Panc1 (cell line): Measurements from ENCODE around the gene TALDO1. TPM values are rescaled to one million over a fixed set of nuclear protein-coding genes. Genes with fewer than 3 reads are reported as not detected.

ENCODE experiments used
- ATAC-seq: fragments of 200-7000 bp; cut with Tn5 transposase; 2 replicates; pipeline ENCODE4 v1.9.1; 2020; ENCODE audit warnings: mild to moderate bottlenecking, moderate library complexity
- BruUV-seq: library from RNA; stranded (reverse); fragments of 400-500 nt; replicated peaks from 2 replicates; lab custom pipeline; 2021; lab: Mats Ljungman, UMichigan
- CTCF ChIA-PET: fragments of 300-600 bp; sonication (Branson Sonifier 250); formaldehyde crosslinking; loops from one replicate; lab custom pipeline; 2022; ENCODE audit warnings: antibody characterized with exemption; lab: Charles Lee
- POLR2A ChIA-PET: fragments of 300-600 bp; sonication (Branson Sonifier 250); formaldehyde crosslinking; loops from one replicate; lab custom pipeline; 2022; ENCODE audit warnings: antibody characterized with exemption; lab: Charles Lee
- DNase-seq: peaks from one replicate; pipeline ENCODE4 v3.0.0-alpha.2; 2010; ENCODE audit warnings: low read depth, low spot score
- H3K27ac ChIP-seq: 2 replicates; pipeline ENCODE4 v1.5.1; 2011; ENCODE audit warnings: mild to moderate bottlenecking, low read length, inconsistent platforms
- H3K27me3 ChIP-seq: fragments of 200-500 bp; sonication (Bioruptor generic); 2 replicates; pipeline ENCODE4 v1.6.0; 2014; ENCODE audit warnings: low read length, inconsistent platforms; ENCODE audit not compliant: control insufficient read depth, insufficient read depth
- H3K36me3 ChIP-seq: fragments of 200-500 bp; sonication (Bioruptor generic); 2 replicates; pipeline ENCODE4 v1.5.1; 2014; ENCODE audit warnings: inconsistent platforms, mild to moderate bottlenecking, low read length, moderate library complexity; ENCODE audit not compliant: control insufficient read depth, insufficient read depth
- H3K4me1 ChIP-seq: 2 replicates; pipeline ENCODE4 v1.5.1; 2011; ENCODE audit warnings: inconsistent platforms, mild to moderate bottlenecking, low read length, moderate library complexity; ENCODE audit not compliant: control insufficient read depth, insufficient read depth
- H3K4me3 ChIP-seq, 2 experiments: 2 replicates each; pipeline ENCODE4 v1.5.1; 2011 to 2012; ENCODE audit warnings: low read depth in 2 of 2, low read length in 2 of 2, mild to moderate bottlenecking in 2 of 2, inconsistent platforms in 1 of 2, moderate library complexity in 1 of 2
- H3K9me3 ChIP-seq: fragments of 200-500 bp; sonication (Bioruptor generic); 2 replicates; pipeline ENCODE4 v1.5.1; 2014; ENCODE audit warnings: low read depth, mild to moderate bottlenecking, inconsistent platforms, low read length, moderate library complexity; ENCODE audit not compliant: control insufficient read depth, insufficient read depth
- POLR2AphosphoS5 ChIP-seq: IDR thresholded peaks from 2 replicates; pipeline ENCODE4 v1.6.1; 2012; ENCODE audit warnings: mild to moderate bottlenecking, low read depth, low read length, moderate library complexity
- SIN3A ChIP-seq: IDR thresholded peaks from 2 replicates; pipeline ENCODE4 v1.6.1; 2012; ENCODE audit warnings: low read depth, mild to moderate bottlenecking, low read length, moderate library complexity, borderline replicate concordance; ENCODE audit not compliant: insufficient read depth
- TCF7L2 ChIP-seq: IDR thresholded peaks from 2 replicates; pipeline ENCODE4 v1.6.1; 2011; ENCODE audit warnings: mild to moderate bottlenecking, low read depth, low read length, inconsistent platforms
- in situ Hi-C: cut with HindIII; loops from 2 replicates; pipeline ENCODE4 v1.10.0; 2016; ENCODE audit warnings: low sequenced_read_pairs, low pct_unique_long_range_greater_than_20kb
- intact Hi-C: fragments of 100-400 bp; cut with micrococcal nuclease; formaldehyde crosslinking; loops from one replicate; pipeline ENCODE4 v1.10.0; 2022; ENCODE audit not compliant: unreplicated experiment
- total RNA-seq: library from RNA; stranded (reverse); gene quantifications from one replicate; pipeline ENCODE4 v1.2.1, GENCODE V29; 2021; ENCODE audit not compliant: unreplicated experiment
- TF ChIP-seq, protein P1 (sequence below), 2 experiments: IDR thresholded peaks; 2 replicates each; pipeline ENCODE4 v1.6.1; 2011 to 2012; ENCODE audit warnings: low read depth in 2 of 2, control low read depth in 1 of 2, low read length in 1 of 2, mild to moderate bottlenecking in 1 of 2, moderate library complexity in 1 of 2; ENCODE audit not compliant: insufficient read depth in 1 of 2
- TF ChIP-seq, protein P2 (sequence below): fragments of 450-650 bp; IDR thresholded peaks from 2 replicates; pipeline ENCODE4 v1.5.1; 2017; ENCODE audit warnings: mild to moderate bottlenecking

The TALDO1 gene
- total RNA-seq, 1 experiment from 2014 or later = 257 TPM

DNA sequence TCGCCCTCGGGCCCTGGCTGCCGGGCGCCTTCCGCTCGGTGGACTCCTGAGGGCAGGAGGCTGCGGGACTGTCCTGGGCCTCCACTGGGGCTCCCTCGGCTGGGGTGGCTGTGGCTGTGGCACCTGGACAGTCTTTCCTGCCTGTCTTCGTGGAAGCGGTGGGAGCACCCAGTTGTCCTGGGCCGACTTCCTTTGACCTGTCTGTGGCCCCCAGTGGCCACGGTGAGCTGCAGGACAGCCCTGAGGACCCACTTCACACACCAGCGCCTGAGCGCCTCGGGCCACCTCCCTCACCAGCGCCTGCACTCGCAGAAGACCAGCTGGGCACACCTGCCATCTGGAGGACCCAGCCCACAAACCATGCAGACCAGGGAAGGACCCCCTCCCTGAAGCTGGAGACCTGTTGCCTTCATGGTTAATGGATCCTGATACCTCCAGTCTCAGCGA lies 43.0 kb upstream of the TALDO1 start:
- TF ChIP-seq POLR2AphosphoS5 (no peak), TCF7L2 (no peak), SIN3A (no peak)
- TF ChIP-seq, protein P1, sequence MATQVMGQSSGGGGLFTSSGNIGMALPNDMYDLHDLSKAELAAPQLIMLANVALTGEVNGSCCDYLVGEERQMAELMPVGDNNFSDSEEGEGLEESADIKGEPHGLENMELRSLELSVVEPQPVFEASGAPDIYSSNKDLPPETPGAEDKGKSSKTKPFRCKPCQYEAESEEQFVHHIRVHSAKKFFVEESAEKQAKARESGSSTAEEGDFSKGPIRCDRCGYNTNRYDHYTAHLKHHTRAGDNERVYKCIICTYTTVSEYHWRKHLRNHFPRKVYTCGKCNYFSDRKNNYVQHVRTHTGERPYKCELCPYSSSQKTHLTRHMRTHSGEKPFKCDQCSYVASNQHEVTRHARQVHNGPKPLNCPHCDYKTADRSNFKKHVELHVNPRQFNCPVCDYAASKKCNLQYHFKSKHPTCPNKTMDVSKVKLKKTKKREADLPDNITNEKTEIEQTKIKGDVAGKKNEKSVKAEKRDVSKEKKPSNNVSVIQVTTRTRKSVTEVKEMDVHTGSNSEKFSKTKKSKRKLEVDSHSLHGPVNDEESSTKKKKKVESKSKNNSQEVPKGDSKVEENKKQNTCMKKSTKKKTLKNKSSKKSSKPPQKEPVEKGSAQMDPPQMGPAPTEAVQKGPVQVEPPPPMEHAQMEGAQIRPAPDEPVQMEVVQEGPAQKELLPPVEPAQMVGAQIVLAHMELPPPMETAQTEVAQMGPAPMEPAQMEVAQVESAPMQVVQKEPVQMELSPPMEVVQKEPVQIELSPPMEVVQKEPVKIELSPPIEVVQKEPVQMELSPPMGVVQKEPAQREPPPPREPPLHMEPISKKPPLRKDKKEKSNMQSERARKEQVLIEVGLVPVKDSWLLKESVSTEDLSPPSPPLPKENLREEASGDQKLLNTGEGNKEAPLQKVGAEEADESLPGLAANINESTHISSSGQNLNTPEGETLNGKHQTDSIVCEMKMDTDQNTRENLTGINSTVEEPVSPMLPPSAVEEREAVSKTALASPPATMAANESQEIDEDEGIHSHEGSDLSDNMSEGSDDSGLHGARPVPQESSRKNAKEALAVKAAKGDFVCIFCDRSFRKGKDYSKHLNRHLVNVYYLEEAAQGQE (IDR thresholded peaks at IDR 0.05; ENCODE audit: insufficient read depth in 1 of 2, low read depth in 2 of 2, low read length in 1 of 2) = no peak
- TF ChIP-seq, protein P2, sequence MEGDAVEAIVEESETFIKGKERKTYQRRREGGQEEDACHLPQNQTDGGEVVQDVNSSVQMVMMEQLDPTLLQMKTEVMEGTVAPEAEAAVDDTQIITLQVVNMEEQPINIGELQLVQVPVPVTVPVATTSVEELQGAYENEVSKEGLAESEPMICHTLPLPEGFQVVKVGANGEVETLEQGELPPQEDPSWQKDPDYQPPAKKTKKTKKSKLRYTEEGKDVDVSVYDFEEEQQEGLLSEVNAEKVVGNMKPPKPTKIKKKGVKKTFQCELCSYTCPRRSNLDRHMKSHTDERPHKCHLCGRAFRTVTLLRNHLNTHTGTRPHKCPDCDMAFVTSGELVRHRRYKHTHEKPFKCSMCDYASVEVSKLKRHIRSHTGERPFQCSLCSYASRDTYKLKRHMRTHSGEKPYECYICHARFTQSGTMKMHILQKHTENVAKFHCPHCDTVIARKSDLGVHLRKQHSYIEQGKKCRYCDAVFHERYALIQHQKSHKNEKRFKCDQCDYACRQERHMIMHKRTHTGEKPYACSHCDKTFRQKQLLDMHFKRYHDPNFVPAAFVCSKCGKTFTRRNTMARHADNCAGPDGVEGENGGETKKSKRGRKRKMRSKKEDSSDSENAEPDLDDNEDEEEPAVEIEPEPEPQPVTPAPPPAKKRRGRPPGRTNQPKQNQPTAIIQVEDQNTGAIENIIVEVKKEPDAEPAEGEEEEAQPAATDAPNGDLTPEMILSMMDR = no peak
- no TSS peak for BruUV-seq
- Histone ChIP-seq H3K4me3 (peak overlapping the region; percentile 58 to 91; a peak in 3 of 4 replicates), H3K9me3 (no peaks in the 10 kb centered on the region), H3K36me3 (no peaks in the 10 kb centered on the region; the same call in 1 of the 2 replicates), H3K27me3 (no peaks in the 10 kb centered on the region), H3K27ac (peak overlapping the region; percentile 79), H3K4me1 (peaks cover 57% of the 10 kb centered on the region)
- CTCF ChIA-PET = interaction anchor here (0.5 to 1.3 kb wide), 7 partner anchors 8 to 62 kb away, joined by 3 to 7 read pairs (median 5); partner anchors contain the start of gene TMEM80
- POLR2A ChIA-PET = interaction anchor here (0.6 to 1.0 kb wide), 4 partner anchors 8 to 168 kb away, joined by 3 to 15 read pairs (median 3); partner anchors contain the start of gene TMEM80
- DNase-seq (no peak), ATAC-seq (no peak)
- intact Hi-C loops (no loop called here), in situ Hi-C loops (no loop called here)

DNA sequence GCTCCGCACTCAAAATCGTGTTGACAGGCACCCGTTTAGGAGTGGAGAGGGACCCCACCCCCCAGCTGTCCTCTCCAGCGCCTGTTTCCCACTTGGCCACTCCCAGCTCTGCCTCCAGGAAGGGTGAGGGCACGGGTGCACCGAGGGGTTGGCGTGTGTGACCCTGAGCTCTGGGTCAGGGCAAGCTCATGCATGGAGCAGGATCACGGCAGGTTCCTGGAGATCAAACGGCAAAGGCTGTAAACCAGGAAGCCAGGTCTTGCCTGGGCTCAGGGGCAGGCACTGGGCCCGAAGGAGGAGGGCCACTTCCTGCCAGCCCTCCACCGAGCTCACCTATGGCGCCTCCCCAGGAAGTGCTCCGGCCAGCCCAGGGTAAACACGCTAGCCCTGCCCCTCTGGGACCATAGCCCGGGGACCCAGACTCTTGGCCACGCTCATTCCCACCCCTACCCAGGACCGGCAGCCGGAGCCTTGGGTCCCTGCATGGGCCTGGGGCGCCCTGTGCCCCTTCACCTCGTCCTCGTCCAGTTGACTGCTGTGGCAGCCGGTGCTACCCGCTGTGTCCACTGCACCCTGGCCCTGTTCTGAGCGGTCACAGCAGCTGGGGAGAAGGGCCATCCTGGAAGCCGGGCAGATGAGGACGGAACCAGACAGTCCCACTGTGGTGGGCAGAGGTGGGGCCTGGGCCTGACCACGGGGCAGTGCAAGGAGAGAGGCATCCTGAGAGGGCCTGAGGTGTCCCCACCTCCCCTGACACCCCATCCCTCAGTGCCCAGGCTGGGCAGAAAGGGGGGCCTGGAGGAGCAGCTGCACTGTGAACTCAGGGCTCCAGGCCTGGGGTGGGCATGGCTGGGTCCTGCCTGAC lies 42.3 kb upstream of the TALDO1 start:
- ChIA-PET CTCF (interaction anchor here (0.5 to 1.3 kb wide), 6 partner anchors 9 to 61 kb away, joined by 3 to 7 read pairs (median 5); partner anchors contain the start of gene TMEM80), POLR2A (interaction anchor here (0.5 to 1.0 kb wide), 4 partner anchors 9 to 169 kb away, joined by 3 to 4 read pairs (median 3); partner anchors contain the start of gene TMEM80)
- TF ChIP-seq SIN3A (no peak; the same call in 1 of the 2 replicates), POLR2AphosphoS5 (peak; percentile 82; the same call in 1 of the 2 replicates), TCF7L2 (peak; percentile 95)
- TF ChIP-seq, protein P2 = no peak
- TF ChIP-seq, protein P1 (IDR thresholded peaks at IDR 0.05; ENCODE audit: insufficient read depth in 1 of 2, low read depth in 2 of 2, low read length in 1 of 2) = peak in 1 of 2 experiments; percentile 33; a peak in 1 of 4 replicates
- intact Hi-C loops = no loop called here
- Histone ChIP-seq H3K4me3 (peak overlapping the region; percentile 58 to 91), H3K9me3 (no peaks in the 10 kb centered on the region), H3K4me1 (peaks cover 65% of the 10 kb centered on the region), H3K27me3 (no peaks in the 10 kb centered on the region), H3K27ac (peak overlapping the region; percentile 79), H3K36me3 (no peaks in the 10 kb centered on the region; the same call in 1 of the 2 replicates)
- in situ Hi-C loops = no loop called here
- peak; percentile 72 for ATAC-seq
- DNase-seq = no peak
- no TSS peak for BruUV-seq
